ENCODE results near the gene AOPEP. TPM values are rescaled to one million over a fixed set of nuclear protein-coding genes. Genes with fewer than 3 reads are reported as not detected.
A peak's percentile ranks its signal among the peaks of the same experiment; 100 is the strongest.

Gene AOPEP
- polyA plus RNA-seq, 1 of the 3 experiments (the other 2 are of a cell fraction) = 54.6 TPM

DNA sequence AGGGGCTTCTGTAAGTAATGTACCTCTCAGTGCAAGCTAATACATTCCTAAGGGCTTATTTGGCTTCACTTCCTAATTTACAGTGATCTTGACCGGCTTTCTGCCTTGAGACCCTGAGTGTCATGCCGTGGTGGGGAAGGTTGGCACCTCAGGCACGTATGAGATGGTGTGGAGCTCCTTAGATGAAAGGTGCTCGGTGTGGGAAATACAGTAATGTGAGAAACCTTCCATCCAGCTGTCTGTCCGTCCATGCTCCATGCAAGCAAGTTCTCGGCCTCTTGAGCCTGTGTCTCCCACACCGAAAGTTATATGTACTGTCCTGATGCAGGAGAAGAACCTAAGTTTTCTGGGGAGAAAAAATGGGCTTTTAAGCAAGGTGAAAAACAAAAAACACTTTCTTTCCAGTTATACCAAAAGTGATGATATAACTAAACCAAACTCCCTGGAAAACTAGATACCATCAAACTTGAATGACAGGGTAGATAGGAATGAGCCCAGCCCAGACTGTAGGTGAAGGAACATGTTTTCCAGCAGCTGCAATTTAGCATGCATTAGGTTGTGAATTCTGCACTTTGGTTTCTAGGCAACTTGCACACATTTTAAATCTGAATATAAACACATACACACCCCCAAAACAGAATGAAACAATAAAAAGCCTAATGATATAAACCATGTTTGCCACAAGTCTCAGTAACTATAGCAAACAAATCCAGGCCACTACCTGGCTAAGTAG is 311.5 kb downstream of the AOPEP start:
- H3K4me1 ChIP-seq (ENCODE audit: control insufficient read depth in 1 of 2, insufficient read depth in 2 of 2, low read depth in 1 of 2, low read length in 1 of 2) = peaks cover 23 to 28% of the 10 kb centered on the region in 2 experiments
- peaks cover 25 to 72% of the 10 kb centered on the region in 2 experiments for H3K36me3 ChIP-seq (replicated peaks in 1 of 2; ENCODE audit: control insufficient read depth in 1 of 2, insufficient read depth in 2 of 2, low read length in 1 of 2)
- ChIA-PET CTCF (interaction anchor here (0.7 to 2.9 kb wide), 7 partner anchors 10 to 356 kb away, joined by 3 to 9 read pairs (median 6); no protein-coding TSS in a partner anchor), POLR2A (interaction anchor here (1.3 kb wide), 1 partner anchor 13 kb away, joined by 5 read pairs; no protein-coding TSS in a partner anchor)
- H3K4me3 ChIP-seq (ENCODE audit: low read depth in 2 of 2, low read length in 1 of 2) = no peak overlapping the region
- peaks cover 96% of the 10 kb centered on the region for H3K79me2 ChIP-seq (ENCODE audit: insufficient read depth)
- WGBS (ENCODE audit: low lambda C conversion rate) = 89% methylated on average over 7 of the region's 7 CpGs
- H3K9me3 ChIP-seq = no peaks in the 10 kb centered on the region
- no peak for TF ChIP-seq RXRA (IDR thresholded peaks at IDR 0.05; ENCODE audit: borderline replicate concordance, low read depth)
- no peaks in the 10 kb centered on the region for H3K9me2 ChIP-seq
- H3K27me3 ChIP-seq (ENCODE audit: insufficient read depth) = no peaks in the 10 kb centered on the region
- no peak overlapping the region for H3K9ac ChIP-seq
- H2AFZ ChIP-seq (ENCODE audit: low read depth) = no peak overlapping the region
- peak overlapping the region; percentile 6 to 22; a peak in 2 of 4 replicates for H3K27ac ChIP-seq (ENCODE audit: low read depth in 2 of 2, low read length in 1 of 2)
- H3F3A ChIP-seq (replicated peaks; ENCODE audit: insufficient read depth) = peaks cover 11% of the 10 kb centered on the region
- H4K20me1 ChIP-seq (ENCODE audit: insufficient read depth) = peaks cover 53% of the 10 kb centered on the region
- DNase-seq = no peak
- no peak overlapping the region for H3K4me2 ChIP-seq

DNA sequence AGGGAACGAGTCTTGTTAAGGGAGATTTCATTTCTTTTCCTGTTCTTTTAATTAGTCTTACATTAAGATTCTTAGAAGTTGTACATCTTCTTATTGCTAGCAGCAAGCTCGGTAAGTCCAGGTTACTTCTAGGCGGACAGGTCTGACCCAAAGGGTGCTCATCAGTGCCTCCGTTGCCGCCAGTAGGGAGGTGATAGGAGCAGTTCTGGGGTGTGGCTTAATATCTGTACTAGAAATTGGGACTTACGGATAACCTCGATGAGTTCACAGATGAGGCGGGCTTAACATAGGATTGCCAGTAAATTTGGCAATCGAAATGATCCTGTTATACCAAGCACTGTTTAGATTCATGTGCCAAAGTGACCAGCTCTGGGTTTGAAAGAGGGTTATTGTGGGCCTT is 312.2 kb downstream of the AOPEP start:
- no peak overlapping the region for H3K4me3 ChIP-seq (ENCODE audit: low read depth in 2 of 2, low read length in 1 of 2)
- DNase-seq = no peak
- no peak overlapping the region for H3K9ac ChIP-seq
- H3K9me3 ChIP-seq = no peaks in the 10 kb centered on the region
- H2AFZ ChIP-seq (ENCODE audit: low read depth) = no peak overlapping the region
- peaks cover 23 to 26% of the 10 kb centered on the region in 2 experiments for H3K4me1 ChIP-seq (ENCODE audit: control insufficient read depth in 1 of 2, insufficient read depth in 2 of 2, low read depth in 1 of 2, low read length in 1 of 2)
- H4K20me1 ChIP-seq (ENCODE audit: insufficient read depth) = peaks cover 46% of the 10 kb centered on the region
- no peaks in the 10 kb centered on the region for H3K27me3 ChIP-seq (ENCODE audit: insufficient read depth)
- peak overlapping the region; percentile 6 to 22; a peak in 1 of 4 replicates for H3K27ac ChIP-seq (ENCODE audit: low read depth in 2 of 2, low read length in 1 of 2)
- ChIA-PET POLR2A (interaction anchor here (1.3 kb wide), 1 partner anchor 14 kb away, joined by 5 read pairs; no protein-coding TSS in a partner anchor), CTCF (interaction anchor here (1.7 to 2.9 kb wide), 5 partner anchors 10 to 357 kb away, joined by 4 to 9 read pairs (median 7); no protein-coding TSS in a partner anchor)
- no peaks in the 10 kb centered on the region for H3K9me2 ChIP-seq
- 97% methylated on average over 9 of the region's 9 CpGs for WGBS (ENCODE audit: low lambda C conversion rate)
- H3K36me3 ChIP-seq (replicated peaks in 1 of 2; ENCODE audit: control insufficient read depth in 1 of 2, insufficient read depth in 2 of 2, low read length in 1 of 2) = peaks cover 28 to 67% of the 10 kb centered on the region in 2 experiments
- peaks cover 16% of the 10 kb centered on the region for H3F3A ChIP-seq (replicated peaks; ENCODE audit: insufficient read depth)
- H3K79me2 ChIP-seq (ENCODE audit: insufficient read depth) = peaks cover 96% of the 10 kb centered on the region
- H3K4me2 ChIP-seq = no peak overlapping the region
- TF ChIP-seq MXI1 (IDR thresholded peaks at IDR 0.05; ENCODE audit: low read depth, low read length) (no peak), CHD2 (IDR thresholded peaks at IDR 0.05; ENCODE audit: low read length, partially characterized antibody) (no peak), NRF1 (IDR thresholded peaks at IDR 0.05; ENCODE audit: low read depth, low read length) (no peak), YY1 (IDR thresholded peaks at IDR 0.05; ENCODE audit: low read depth) (no peak), SIN3A (IDR thresholded peaks at IDR 0.05; ENCODE audit: borderline replicate concordance, low read depth, low read length) (no peak), RCOR1 (IDR thresholded peaks at IDR 0.05; ENCODE audit: low read length) (no peak), MEF2A (IDR thresholded peaks at IDR 0.05; ENCODE audit: borderline replicate concordance, low read depth) (no peak), GATA2 (CRISPR knock-in tag; IDR thresholded peaks at IDR 0.05) (no peak), EZH2phosphoT487 (IDR thresholded peaks at IDR 0.05; ENCODE audit: borderline replicate concordance, low read depth) (no peak), FOXM1 (IDR thresholded peaks at IDR 0.05; ENCODE audit: low read depth) (no peak), SMC3 (IDR thresholded peaks at IDR 0.05; ENCODE audit: low read depth, low read length) (no peak), ELF1 (IDR thresholded peaks at IDR 0.05) (no peak), EP300 (IDR thresholded peaks at IDR 0.05; ENCODE audit: borderline replicate concordance in 1 of 2, low read depth in 1 of 2, low read length in 1 of 2) (no peak)
- TF ChIP-seq, protein P1, sequence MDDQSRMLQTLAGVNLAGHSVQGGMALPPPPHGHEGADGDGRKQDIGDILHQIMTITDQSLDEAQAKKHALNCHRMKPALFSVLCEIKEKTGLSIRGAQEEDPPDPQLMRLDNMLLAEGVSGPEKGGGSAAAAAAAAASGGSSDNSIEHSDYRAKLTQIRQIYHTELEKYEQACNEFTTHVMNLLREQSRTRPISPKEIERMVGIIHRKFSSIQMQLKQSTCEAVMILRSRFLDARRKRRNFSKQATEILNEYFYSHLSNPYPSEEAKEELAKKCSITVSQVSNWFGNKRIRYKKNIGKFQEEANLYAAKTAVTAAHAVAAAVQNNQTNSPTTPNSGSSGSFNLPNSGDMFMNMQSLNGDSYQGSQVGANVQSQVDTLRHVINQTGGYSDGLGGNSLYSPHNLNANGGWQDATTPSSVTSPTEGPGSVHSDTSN (IDR thresholded peaks at IDR 0.05) = no peak
- TF ChIP-seq, protein P2, sequence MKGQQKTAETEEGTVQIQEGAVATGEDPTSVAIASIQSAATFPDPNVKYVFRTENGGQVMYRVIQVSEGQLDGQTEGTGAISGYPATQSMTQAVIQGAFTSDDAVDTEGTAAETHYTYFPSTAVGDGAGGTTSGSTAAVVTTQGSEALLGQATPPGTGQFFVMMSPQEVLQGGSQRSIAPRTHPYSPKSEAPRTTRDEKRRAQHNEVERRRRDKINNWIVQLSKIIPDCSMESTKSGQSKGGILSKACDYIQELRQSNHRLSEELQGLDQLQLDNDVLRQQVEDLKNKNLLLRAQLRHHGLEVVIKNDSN (IDR thresholded peaks at IDR 0.05; ENCODE audit: borderline replicate concordance, low read depth) = no peak
- TF ChIP-seq, protein P3, sequence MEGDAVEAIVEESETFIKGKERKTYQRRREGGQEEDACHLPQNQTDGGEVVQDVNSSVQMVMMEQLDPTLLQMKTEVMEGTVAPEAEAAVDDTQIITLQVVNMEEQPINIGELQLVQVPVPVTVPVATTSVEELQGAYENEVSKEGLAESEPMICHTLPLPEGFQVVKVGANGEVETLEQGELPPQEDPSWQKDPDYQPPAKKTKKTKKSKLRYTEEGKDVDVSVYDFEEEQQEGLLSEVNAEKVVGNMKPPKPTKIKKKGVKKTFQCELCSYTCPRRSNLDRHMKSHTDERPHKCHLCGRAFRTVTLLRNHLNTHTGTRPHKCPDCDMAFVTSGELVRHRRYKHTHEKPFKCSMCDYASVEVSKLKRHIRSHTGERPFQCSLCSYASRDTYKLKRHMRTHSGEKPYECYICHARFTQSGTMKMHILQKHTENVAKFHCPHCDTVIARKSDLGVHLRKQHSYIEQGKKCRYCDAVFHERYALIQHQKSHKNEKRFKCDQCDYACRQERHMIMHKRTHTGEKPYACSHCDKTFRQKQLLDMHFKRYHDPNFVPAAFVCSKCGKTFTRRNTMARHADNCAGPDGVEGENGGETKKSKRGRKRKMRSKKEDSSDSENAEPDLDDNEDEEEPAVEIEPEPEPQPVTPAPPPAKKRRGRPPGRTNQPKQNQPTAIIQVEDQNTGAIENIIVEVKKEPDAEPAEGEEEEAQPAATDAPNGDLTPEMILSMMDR (IDR thresholded peaks at IDR 0.05) = no peak
- TF ChIP-seq, protein P4, sequence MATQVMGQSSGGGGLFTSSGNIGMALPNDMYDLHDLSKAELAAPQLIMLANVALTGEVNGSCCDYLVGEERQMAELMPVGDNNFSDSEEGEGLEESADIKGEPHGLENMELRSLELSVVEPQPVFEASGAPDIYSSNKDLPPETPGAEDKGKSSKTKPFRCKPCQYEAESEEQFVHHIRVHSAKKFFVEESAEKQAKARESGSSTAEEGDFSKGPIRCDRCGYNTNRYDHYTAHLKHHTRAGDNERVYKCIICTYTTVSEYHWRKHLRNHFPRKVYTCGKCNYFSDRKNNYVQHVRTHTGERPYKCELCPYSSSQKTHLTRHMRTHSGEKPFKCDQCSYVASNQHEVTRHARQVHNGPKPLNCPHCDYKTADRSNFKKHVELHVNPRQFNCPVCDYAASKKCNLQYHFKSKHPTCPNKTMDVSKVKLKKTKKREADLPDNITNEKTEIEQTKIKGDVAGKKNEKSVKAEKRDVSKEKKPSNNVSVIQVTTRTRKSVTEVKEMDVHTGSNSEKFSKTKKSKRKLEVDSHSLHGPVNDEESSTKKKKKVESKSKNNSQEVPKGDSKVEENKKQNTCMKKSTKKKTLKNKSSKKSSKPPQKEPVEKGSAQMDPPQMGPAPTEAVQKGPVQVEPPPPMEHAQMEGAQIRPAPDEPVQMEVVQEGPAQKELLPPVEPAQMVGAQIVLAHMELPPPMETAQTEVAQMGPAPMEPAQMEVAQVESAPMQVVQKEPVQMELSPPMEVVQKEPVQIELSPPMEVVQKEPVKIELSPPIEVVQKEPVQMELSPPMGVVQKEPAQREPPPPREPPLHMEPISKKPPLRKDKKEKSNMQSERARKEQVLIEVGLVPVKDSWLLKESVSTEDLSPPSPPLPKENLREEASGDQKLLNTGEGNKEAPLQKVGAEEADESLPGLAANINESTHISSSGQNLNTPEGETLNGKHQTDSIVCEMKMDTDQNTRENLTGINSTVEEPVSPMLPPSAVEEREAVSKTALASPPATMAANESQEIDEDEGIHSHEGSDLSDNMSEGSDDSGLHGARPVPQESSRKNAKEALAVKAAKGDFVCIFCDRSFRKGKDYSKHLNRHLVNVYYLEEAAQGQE (IDR thresholded peaks at IDR 0.05; ENCODE audit: low read depth, low read length) = no peak
